NCI-H2171 treated with DMSO at 0.1 percent for 48 hours (cell line): ENCODE results near the gene BAG2.

Experiments used
- DNase-seq: peaks from one replicate; lab custom pipeline; 2025; lab: John Stamatoyannopoulos, UW

The BAG2 gene

GRCh38 chr6:57174511-57174907 is 2.4 kb downstream of the BAG2 start:
- no peak for DNase-seq

GRCh38 chr6:57177545-57178265 is 5.6 kb downstream of the BAG2 start:
- DNase-seq: no peak

- no peak for DNase-seq
Measured at GRCh38 chr6:57180596-57180995, 8.5 kb downstream of the BAG2 start.

- no peak for DNase-seq
Measured at GRCh38 chr6:57182017-57182432, 9.9 kb downstream of the BAG2 start.

- DNase-seq: no peak
Measured at GRCh38 chr6:57183336-57183735, 11.2 kb downstream of the BAG2 start.

GRCh38 chr6:57190140-57190539 is 18.0 kb downstream of the BAG2 start:
- DNase-seq: peak; percentile 20

GRCh38 chr6:57193177-57193576 is 21.1 kb downstream of the BAG2 start:
- DNase-seq: no peak

GRCh38 chr6:57195457-57195856 is 23.3 kb downstream of the BAG2 start:
- DNase-seq: no peak

GRCh38 chr6:57198926-57199636 is 27.0 kb downstream of the BAG2 start:
- no peak for DNase-seq

GRCh38 chr6:57201718-57202117 is 29.6 kb downstream of the BAG2 start:
- DNase-seq: no peak

GRCh38 chr6:57205550-57206328 is 33.6 kb downstream of the BAG2 start:
- DNase-seq: no peak

GRCh38 chr6:57207141-57207540 is 35.0 kb downstream of the BAG2 start:
- no peak for DNase-seq

GRCh38 chr6:57207872-57208271 is 35.7 kb downstream of the BAG2 start:
- DNase-seq: no peak

GRCh38 chr6:57209030-57209429 is 36.9 kb downstream of the BAG2 start:
- no peak for DNase-seq

- no peak for DNase-seq
Measured at GRCh38 chr6:57210060-57210459, 37.9 kb downstream of the BAG2 start.

GRCh38 chr6:57215260-57215659 is 43.1 kb downstream of the BAG2 start:
- DNase-seq: no peak

GRCh38 chr6:57216235-57217101 is 44.3 kb downstream of the BAG2 start:
- no peak for DNase-seq

GRCh38 chr6:57217270-57217669 is 45.1 kb downstream of the BAG2 start:
- DNase-seq: no peak

GRCh38 chr6:57220083-57220703 is 48.1 kb downstream of the BAG2 start:
- no peak for DNase-seq

- DNase-seq: peak; percentile 69
Measured at GRCh38 chr6:57221191-57221935, 49.2 kb downstream of the BAG2 start.
